ENCODE results near the gene UBE2G1.

GRCh38 chr17:4341616-4341977, 24.9 kb downstream of the UBE2G1 start:
- TF ChIP-seq CTCF (IDR thresholded peaks at IDR 0.05): no peak
- no peak for TF ChIP-seq POLR2AphosphoS5 (IDR thresholded peaks at IDR 0.05)

Measured in prostate gland (tissue), 2 donors.